ENCODE data around the gene CYP46A1.

Gene CYP46A1

GRCh38 chr14:99763527-99764221 is 79.6 kb downstream of the CYP46A1 start:
- Histone ChIP-seq H3K27ac (replicated peaks) (no peak overlapping the region), H3K27me3 (ENCODE audit: insufficient read depth, poor library complexity, severe bottlenecking) (no peaks in the 10 kb centered on the region), H3K4me3 (replicated peaks; ENCODE audit: insufficient read depth, low read length) (no peak overlapping the region)
- TF ChIP-seq POLR2AphosphoS5 (IDR thresholded peaks at IDR 0.05; ENCODE audit: low read depth) (no peak), SPI1 (IDR thresholded peaks at IDR 0.05; ENCODE audit: borderline replicate concordance, low read depth) (no peak), REST (IDR thresholded peaks at IDR 0.05; ENCODE audit: insufficient replicate concordance, low read depth) (no peak), GABPA (IDR thresholded peaks at IDR 0.05; ENCODE audit: low read depth) (no peak)
- TF ChIP-seq, protein P1, sequence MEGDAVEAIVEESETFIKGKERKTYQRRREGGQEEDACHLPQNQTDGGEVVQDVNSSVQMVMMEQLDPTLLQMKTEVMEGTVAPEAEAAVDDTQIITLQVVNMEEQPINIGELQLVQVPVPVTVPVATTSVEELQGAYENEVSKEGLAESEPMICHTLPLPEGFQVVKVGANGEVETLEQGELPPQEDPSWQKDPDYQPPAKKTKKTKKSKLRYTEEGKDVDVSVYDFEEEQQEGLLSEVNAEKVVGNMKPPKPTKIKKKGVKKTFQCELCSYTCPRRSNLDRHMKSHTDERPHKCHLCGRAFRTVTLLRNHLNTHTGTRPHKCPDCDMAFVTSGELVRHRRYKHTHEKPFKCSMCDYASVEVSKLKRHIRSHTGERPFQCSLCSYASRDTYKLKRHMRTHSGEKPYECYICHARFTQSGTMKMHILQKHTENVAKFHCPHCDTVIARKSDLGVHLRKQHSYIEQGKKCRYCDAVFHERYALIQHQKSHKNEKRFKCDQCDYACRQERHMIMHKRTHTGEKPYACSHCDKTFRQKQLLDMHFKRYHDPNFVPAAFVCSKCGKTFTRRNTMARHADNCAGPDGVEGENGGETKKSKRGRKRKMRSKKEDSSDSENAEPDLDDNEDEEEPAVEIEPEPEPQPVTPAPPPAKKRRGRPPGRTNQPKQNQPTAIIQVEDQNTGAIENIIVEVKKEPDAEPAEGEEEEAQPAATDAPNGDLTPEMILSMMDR (IDR thresholded peaks at IDR 0.05; ENCODE audit: insufficient read depth, low read length): no peak
- DNase-seq (ENCODE audit: low read depth in 1 of 2, low spot score in 1 of 2): no peak

DNA sequence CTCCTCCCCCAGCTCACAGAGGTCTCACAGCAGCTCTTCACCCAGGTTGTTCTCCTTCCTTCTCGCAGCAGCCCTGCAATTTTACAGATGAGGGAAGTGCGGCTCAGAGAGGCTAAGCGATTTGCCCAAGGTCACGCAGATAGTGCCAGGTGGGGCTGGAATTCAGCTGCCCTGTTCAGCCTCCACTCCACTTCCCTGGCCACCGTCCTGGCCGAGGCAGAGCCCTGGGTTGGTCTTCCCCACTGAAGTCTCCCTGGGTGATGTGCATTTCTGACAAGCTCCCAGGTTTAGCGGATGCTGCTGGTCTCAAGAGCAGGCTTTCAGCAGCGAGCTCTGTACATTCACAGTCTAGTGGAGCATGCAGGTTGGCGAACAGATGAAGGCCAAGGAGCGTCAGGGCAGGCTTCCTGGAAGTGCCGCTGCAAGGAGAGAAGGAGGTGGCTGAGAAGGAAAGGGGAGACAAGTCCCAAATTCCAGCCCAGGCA is 80.2 kb downstream of the CYP46A1 start:
- DNase-seq (ENCODE audit: low read depth in 1 of 2, low spot score in 1 of 2): no peak
- Histone ChIP-seq H3K27ac (replicated peaks) (no peak overlapping the region), H3K27me3 (ENCODE audit: insufficient read depth, poor library complexity, severe bottlenecking) (no peaks in the 10 kb centered on the region), H3K4me3 (replicated peaks; ENCODE audit: insufficient read depth, low read length) (no peak overlapping the region)
- TF ChIP-seq REST (IDR thresholded peaks at IDR 0.05; ENCODE audit: insufficient replicate concordance, low read depth) (no peak), GABPA (IDR thresholded peaks at IDR 0.05; ENCODE audit: low read depth) (no peak), SPI1 (IDR thresholded peaks at IDR 0.05; ENCODE audit: borderline replicate concordance, low read depth) (no peak), POLR2AphosphoS5 (IDR thresholded peaks at IDR 0.05; ENCODE audit: low read depth) (no peak)
- TF ChIP-seq, protein P1 (IDR thresholded peaks at IDR 0.05; ENCODE audit: insufficient read depth, low read length): no peak

DNA sequence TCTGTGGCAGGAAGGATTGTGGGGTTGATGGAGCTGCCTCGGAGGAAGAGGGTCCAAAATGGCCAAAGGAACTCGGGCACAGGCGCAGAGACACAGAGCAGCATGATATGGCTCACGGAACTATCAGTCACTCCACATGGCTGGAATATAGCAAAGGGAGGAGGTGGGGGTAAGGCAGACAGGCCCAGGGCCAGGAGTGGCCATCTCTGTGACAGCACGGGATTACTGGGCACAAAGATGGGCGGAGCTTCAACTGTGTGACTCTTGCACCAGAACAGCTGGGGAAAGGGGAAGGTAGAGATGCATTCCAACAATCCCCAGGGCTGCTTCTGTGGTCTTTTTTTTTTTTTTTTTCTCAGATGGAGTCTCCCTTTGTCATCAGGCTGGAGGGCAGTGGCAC is 84.3 kb downstream of the CYP46A1 start:
- Histone ChIP-seq H3K27ac (replicated peaks) (no peak overlapping the region), H3K4me3 (replicated peaks; ENCODE audit: insufficient read depth, low read length) (no peak overlapping the region), H3K27me3 (ENCODE audit: insufficient read depth, poor library complexity, severe bottlenecking) (no peaks in the 10 kb centered on the region)
- no peak for TF ChIP-seq POLR2AphosphoS5 (IDR thresholded peaks at IDR 0.05; ENCODE audit: low read depth)
- TF ChIP-seq SPI1 (IDR thresholded peaks at IDR 0.05; ENCODE audit: borderline replicate concordance, low read depth): no peak
- TF ChIP-seq, protein P1 (IDR thresholded peaks at IDR 0.05; ENCODE audit: insufficient read depth, low read length): no peak
- TF ChIP-seq REST (IDR thresholded peaks at IDR 0.05; ENCODE audit: insufficient replicate concordance, low read depth): no peak
- TF ChIP-seq GABPA (IDR thresholded peaks at IDR 0.05; ENCODE audit: low read depth): no peak
- DNase-seq (ENCODE audit: low read depth in 1 of 2, low spot score in 1 of 2): no peak
